SK-N-MC (cell line): Measurements from ENCODE around the gene CACNA2D4.

Source experiments
- DNase-seq: peaks from one replicate; pipeline ENCODE4 v3.0.0-alpha.2; 2011; ENCODE audit warnings: low read depth, low spot score
- H3K27ac ChIP-seq: fragments of 200-600 bp; sonication (generic); 2 replicates; pipeline ENCODE4 v1.5.1; 2016; ENCODE audit warnings: mixed run types
- H3K36me3 ChIP-seq: fragments of 200-600 bp; sonication (generic); 2 replicates; pipeline ENCODE4 v1.6.1; 2017; ENCODE audit warnings: antibody characterized with exemption, low read length, mixed read lengths; ENCODE audit not compliant: insufficient read depth
- H3K4me3 ChIP-seq: fragments of 200-600 bp; sonication (generic); 2 replicates; pipeline ENCODE4 v1.5.1; 2016
- H3K9ac ChIP-seq: fragments of 200-600 bp; sonication (generic); 2 replicates; pipeline ENCODE4 v1.8.0; 2017; ENCODE audit warnings: mixed run types, mixed read lengths; ENCODE audit not compliant: insufficient read length
- H3K9me3 ChIP-seq: fragments of 200-600 bp; sonication (generic); 2 replicates; pipeline ENCODE4 v1.6.1; 2017; ENCODE audit warnings: low read depth, mild to moderate bottlenecking, antibody characterized with exemption, low read length, moderate library complexity, mixed read lengths
- EZH2 ChIP-seq: fragments of 200-600 bp; sonication (generic); IDR thresholded peaks from one replicate; pipeline ENCODE4 v1.6.1; 2017; ENCODE audit warnings: antibody characterized with exemption
- FOXP2 ChIP-seq: optimal IDR thresholded peaks from 2 replicates; pipeline ENCODE3; 2011; ENCODE audit warnings: mild to moderate bottlenecking, moderate library complexity; ENCODE audit not compliant: insufficient read depth; ENCODE audit errors: extremely low read length, control extremely low read depth
- POLR2AphosphoS5 ChIP-seq: IDR thresholded peaks from 2 replicates; pipeline ENCODE4 v1.6.1; 2012; ENCODE audit warnings: mild to moderate bottlenecking, low read depth, low read length, borderline replicate concordance

The CACNA2D4 gene

GRCh38 chr12:1910468-1910867 lies 8.0 kb downstream of the CACNA2D4 start:
- no peak for DNase-seq
- Histone ChIP-seq H3K27ac (no peak overlapping the region), H3K9ac (no peak overlapping the region), H3K4me3 (no peak overlapping the region), H3K36me3 (no peaks in the 10 kb centered on the region), H3K9me3 (no peaks in the 10 kb centered on the region)
- TF ChIP-seq EZH2 (no peak), FOXP2 (no peak), POLR2AphosphoS5 (no peak)

GRCh38 chr12:1908758-1909157 lies 9.7 kb downstream of the CACNA2D4 start:
- DNase-seq = no peak
- Histone ChIP-seq H3K9ac (no peak overlapping the region), H3K9me3 (no peaks in the 10 kb centered on the region), H3K4me3 (no peak overlapping the region), H3K27ac (no peak overlapping the region), H3K36me3 (no peaks in the 10 kb centered on the region)
- TF ChIP-seq FOXP2 = no peak
- no peak for TF ChIP-seq EZH2
- no peak for TF ChIP-seq POLR2AphosphoS5

GRCh38 chr12:1907652-1908611 lies 10.5 kb downstream of the CACNA2D4 start:
- H3K9ac ChIP-seq = no peak overlapping the region
- no peak for DNase-seq
- no peak overlapping the region for H3K4me3 ChIP-seq
- TF ChIP-seq FOXP2 (no peak), POLR2AphosphoS5 (no peak), EZH2 (no peak)
- no peak overlapping the region for H3K27ac ChIP-seq
- H3K9me3 ChIP-seq = no peaks in the 10 kb centered on the region
- no peaks in the 10 kb centered on the region for H3K36me3 ChIP-seq

- H3K9ac ChIP-seq = no peak overlapping the region
- no peaks in the 10 kb centered on the region for H3K36me3 ChIP-seq
- no peak for TF ChIP-seq FOXP2
- TF ChIP-seq POLR2AphosphoS5 = no peak
- no peak for TF ChIP-seq EZH2
- no peak overlapping the region for H3K27ac ChIP-seq
- no peaks in the 10 kb centered on the region for H3K9me3 ChIP-seq
- H3K4me3 ChIP-seq = no peak overlapping the region
- DNase-seq = no peak
Measured at GRCh38 chr12:1906579-1906978, 11.9 kb downstream of the CACNA2D4 start.

GRCh38 chr12:1904875-1905274 lies 13.6 kb downstream of the CACNA2D4 start:
- no peaks in the 10 kb centered on the region for H3K36me3 ChIP-seq
- H3K27ac ChIP-seq = no peak overlapping the region
- TF ChIP-seq EZH2 (no peak), FOXP2 (no peak), POLR2AphosphoS5 (no peak)
- no peak overlapping the region for H3K9ac ChIP-seq
- H3K9me3 ChIP-seq = no peaks in the 10 kb centered on the region
- no peak for DNase-seq
- H3K4me3 ChIP-seq = no peak overlapping the region

- H3K9ac ChIP-seq = no peak overlapping the region
- no peak for DNase-seq
- no peaks in the 10 kb centered on the region for H3K36me3 ChIP-seq
- H3K9me3 ChIP-seq = peaks cover 4% of the 10 kb centered on the region; the same call in 1 of the 2 replicates
- no peak overlapping the region for H3K4me3 ChIP-seq
- TF ChIP-seq EZH2 (no peak), FOXP2 (no peak), POLR2AphosphoS5 (no peak)
- no peak overlapping the region for H3K27ac ChIP-seq
Measured at GRCh38 chr12:1896964-1897363, 21.5 kb downstream of the CACNA2D4 start.

- TF ChIP-seq FOXP2 (no peak), EZH2 (no peak), POLR2AphosphoS5 (no peak)
- no peak overlapping the region for H3K4me3 ChIP-seq
- H3K36me3 ChIP-seq = no peaks in the 10 kb centered on the region
- no peak overlapping the region for H3K9ac ChIP-seq
- no peak for DNase-seq
- peaks cover 9% of the 10 kb centered on the region; the same call in 1 of the 2 replicates for H3K9me3 ChIP-seq
- no peak overlapping the region for H3K27ac ChIP-seq
Measured at GRCh38 chr12:1890810-1891209, 27.6 kb downstream of the CACNA2D4 start.

GRCh38 chr12:1890119-1890703 lies 28.2 kb downstream of the CACNA2D4 start:
- no peaks in the 10 kb centered on the region for H3K36me3 ChIP-seq
- no peak overlapping the region for H3K27ac ChIP-seq
- H3K9me3 ChIP-seq = peaks cover 9% of the 10 kb centered on the region; the same call in 1 of the 2 replicates
- TF ChIP-seq POLR2AphosphoS5 = no peak
- no peak for TF ChIP-seq FOXP2
- no peak for TF ChIP-seq EZH2
- H3K4me3 ChIP-seq = no peak overlapping the region
- no peak overlapping the region for H3K9ac ChIP-seq
- DNase-seq = no peak
